ENCODE results near the gene PZP. TPM values are rescaled to one million over a fixed set of nuclear protein-coding genes. Genes with fewer than 3 reads are reported as not detected.
A peak's percentile ranks its signal among the peaks of the same experiment; 100 is the strongest.

Gene PZP
- total and polyA plus RNA-seq, 4 experiments from 2014 or later: 0.32 TPM; not detected in 3

DNA sequence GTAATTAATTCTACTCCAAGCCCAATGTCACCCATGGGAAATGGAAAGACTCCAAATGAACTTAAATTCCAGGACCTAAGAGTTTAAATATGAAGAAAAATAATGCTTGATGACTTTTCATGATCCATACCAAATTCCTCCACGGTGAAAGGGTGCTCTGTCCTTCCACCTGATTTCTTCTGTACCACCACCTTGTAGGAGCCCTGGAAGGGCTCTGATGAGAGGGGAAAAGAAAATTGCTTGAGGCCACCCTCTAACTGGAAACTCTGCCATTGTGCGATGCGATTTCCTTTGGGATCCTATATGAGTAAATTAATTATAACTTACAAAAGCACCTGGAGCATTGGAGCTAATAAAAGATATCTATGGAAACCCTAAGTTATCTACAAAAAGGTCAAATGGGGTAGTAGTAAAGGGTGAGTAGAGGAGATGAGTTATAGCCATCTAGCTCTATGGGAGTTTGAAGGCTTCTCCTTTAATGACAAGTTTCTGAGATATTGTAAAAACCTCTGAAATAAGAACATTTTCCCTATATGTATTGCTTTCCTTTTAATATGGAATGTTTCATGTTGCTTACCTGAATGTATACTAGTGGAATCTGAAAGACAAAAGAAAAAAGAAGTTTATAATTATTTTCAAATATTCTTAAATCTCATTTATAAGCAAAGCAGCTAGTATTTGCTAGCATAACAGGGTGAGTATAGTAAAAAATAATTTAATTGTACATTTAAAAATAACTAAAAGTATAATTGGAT, 98.3 kb downstream of the PZP start:
- ChIA-PET CTCF (ENCODE audit: partially characterized antibody) (no interaction called here), POLR2A (ENCODE audit: partially characterized antibody) (no interaction called here)
- no peaks in the 10 kb centered on the region for H3K27me3 Mint-ChIP-seq
- H3K36me3 ChIP-seq (ENCODE audit: insufficient read depth, low read length): no peaks in the 10 kb centered on the region
- peaks cover 1 to 11% (median 7%) of the 10 kb centered on the region in 4 donors for H3K4me1 Mint-ChIP-seq
- no peak overlapping the region for H3K27ac Mint-ChIP-seq
- no peak overlapping the region for H3K27ac ChIP-seq (ENCODE audit: low read depth, low read length)
- no peaks in the 10 kb centered on the region for H3K27me3 ChIP-seq (ENCODE audit: insufficient read depth, low read length)
- H3K4me3 Mint-ChIP-seq: no peak overlapping the region
- peaks cover 27 to 41% of the 10 kb centered on the region in 2 donors for H3K36me3 Mint-ChIP-seq
- H3K9me3 ChIP-seq (ENCODE audit: control insufficient read depth in 1 of 2, low read length in 2 of 2): no peaks in the 10 kb centered on the region
- H3K4me1 ChIP-seq (ENCODE audit: insufficient read depth, low read length): no peaks in the 10 kb centered on the region
- no peak for DNase-seq
- no peak overlapping the region for H3K4me3 ChIP-seq (ENCODE audit: low read length in 2 of 2)
- no peaks in the 10 kb centered on the region for H3K9me3 Mint-ChIP-seq
- intact Hi-C loops (cut with micrococcal nuclease): no loop called here

DNA sequence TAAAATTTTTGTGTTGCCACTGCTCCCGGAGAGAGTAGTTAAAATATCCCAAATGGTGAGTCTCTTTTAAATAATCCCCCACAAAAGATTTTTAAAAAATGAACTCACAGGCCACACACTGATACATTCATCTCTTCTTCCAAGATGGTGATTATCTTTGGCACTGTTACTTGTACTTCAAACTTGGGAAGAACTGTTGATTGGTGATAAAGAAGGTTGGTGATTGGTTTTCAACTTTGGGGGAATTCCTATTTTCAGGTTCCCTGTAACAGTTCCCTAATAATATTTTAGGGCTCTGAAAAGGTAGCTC, 99.0 kb downstream of the PZP start:
- DNase-seq: no peak
- Histone ChIP-seq H3K4me3 (ENCODE audit: low read length in 2 of 2) (no peak overlapping the region), H3K36me3 (ENCODE audit: insufficient read depth, low read length) (no peaks in the 10 kb centered on the region), H3K4me1 (ENCODE audit: insufficient read depth, low read length) (no peaks in the 10 kb centered on the region), H3K9me3 (ENCODE audit: control insufficient read depth in 1 of 2, low read length in 2 of 2) (no peaks in the 10 kb centered on the region), H3K27ac (ENCODE audit: low read depth, low read length) (no peak overlapping the region), H3K27me3 (ENCODE audit: insufficient read depth, low read length) (no peaks in the 10 kb centered on the region)
- Mint-ChIP-seq H3K9me3 (no peaks in the 10 kb centered on the region), H3K27me3 (no peaks in the 10 kb centered on the region), H3K4me1 (peaks cover 0 to 11% (median 7%) of the 10 kb centered on the region in 4 donors), H3K4me3 (no peak overlapping the region), H3K36me3 (peaks cover 27 to 41% of the 10 kb centered on the region in 2 donors), H3K27ac (peak overlapping the region in 1 of 7 donors; percentile 3)
- intact Hi-C loops (cut with micrococcal nuclease): no loop called here
- CTCF ChIA-PET (ENCODE audit: partially characterized antibody): no interaction called here
- POLR2A ChIA-PET (ENCODE audit: partially characterized antibody): no interaction called here

DNA sequence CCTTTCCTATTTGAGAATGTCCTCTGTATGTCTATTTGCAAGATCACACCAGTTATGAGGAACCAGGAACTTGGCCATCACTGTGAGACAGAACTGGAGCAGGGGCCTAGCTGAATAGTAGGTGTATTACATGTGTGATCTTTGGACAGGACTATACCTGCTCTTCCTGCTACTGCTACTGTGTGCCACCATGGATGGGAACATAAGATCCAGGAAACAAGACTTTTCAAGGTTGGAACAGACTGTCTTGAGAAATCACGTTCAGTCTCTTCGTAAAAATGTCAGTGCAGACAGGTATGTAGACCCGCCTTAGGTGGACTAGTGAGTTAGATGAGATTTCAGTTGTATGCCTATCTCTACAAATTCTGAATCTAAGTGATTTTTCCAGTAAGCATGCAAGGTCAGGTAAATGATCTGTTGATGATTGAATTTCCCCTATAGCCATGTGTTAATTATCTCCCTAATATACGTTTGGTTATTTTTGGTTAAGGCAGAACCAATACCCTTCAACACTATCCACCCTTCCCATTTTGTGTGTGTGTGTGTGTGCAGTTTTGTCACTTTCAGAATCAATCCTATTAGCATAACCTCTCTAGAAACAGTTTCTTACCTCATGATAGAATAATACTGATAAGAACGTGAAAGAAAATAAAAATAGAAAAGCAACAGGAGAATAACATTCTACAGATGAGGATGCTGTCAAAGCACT, 99.5 kb downstream of the PZP start:
- Histone ChIP-seq H3K9me3 (ENCODE audit: control insufficient read depth in 1 of 2, low read length in 2 of 2) (no peaks in the 10 kb centered on the region), H3K36me3 (ENCODE audit: insufficient read depth, low read length) (no peaks in the 10 kb centered on the region), H3K27me3 (ENCODE audit: insufficient read depth, low read length) (no peaks in the 10 kb centered on the region), H3K4me3 (ENCODE audit: low read length in 2 of 2) (no peak overlapping the region), H3K4me1 (ENCODE audit: insufficient read depth, low read length) (no peaks in the 10 kb centered on the region), H3K27ac (ENCODE audit: low read depth, low read length) (no peak overlapping the region)
- H3K36me3 Mint-ChIP-seq: peaks cover 27 to 41% of the 10 kb centered on the region in 2 donors
- H3K9me3 Mint-ChIP-seq: no peaks in the 10 kb centered on the region
- intact Hi-C loops (cut with micrococcal nuclease): no loop called here
- H3K4me1 Mint-ChIP-seq: peaks cover 0 to 11% (median 7%) of the 10 kb centered on the region in 4 donors
- H3K4me3 Mint-ChIP-seq: no peak overlapping the region
- POLR2A ChIA-PET (ENCODE audit: partially characterized antibody): no interaction called here
- no peak for DNase-seq
- CTCF ChIA-PET (ENCODE audit: partially characterized antibody): no interaction called here
- no peak overlapping the region for H3K27ac Mint-ChIP-seq
- H3K27me3 Mint-ChIP-seq: no peaks in the 10 kb centered on the region

DNA sequence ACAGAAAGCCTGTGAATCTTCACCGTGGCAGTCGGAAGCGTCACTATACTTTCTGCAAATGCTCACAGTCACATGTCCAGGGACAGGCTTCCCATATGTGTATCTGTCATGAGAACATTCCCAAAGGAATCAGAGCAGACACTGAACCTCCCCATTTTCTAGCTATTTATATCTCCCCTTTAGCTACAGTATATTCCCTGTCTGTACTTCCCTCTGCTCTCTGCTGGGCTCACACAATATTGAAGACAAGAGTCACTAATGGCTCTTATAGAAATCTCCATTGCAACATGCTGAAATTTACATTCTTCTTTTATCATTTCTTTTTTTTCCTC, 100.7 kb downstream of the PZP start:
- no peak overlapping the region for H3K4me3 Mint-ChIP-seq

DNA sequence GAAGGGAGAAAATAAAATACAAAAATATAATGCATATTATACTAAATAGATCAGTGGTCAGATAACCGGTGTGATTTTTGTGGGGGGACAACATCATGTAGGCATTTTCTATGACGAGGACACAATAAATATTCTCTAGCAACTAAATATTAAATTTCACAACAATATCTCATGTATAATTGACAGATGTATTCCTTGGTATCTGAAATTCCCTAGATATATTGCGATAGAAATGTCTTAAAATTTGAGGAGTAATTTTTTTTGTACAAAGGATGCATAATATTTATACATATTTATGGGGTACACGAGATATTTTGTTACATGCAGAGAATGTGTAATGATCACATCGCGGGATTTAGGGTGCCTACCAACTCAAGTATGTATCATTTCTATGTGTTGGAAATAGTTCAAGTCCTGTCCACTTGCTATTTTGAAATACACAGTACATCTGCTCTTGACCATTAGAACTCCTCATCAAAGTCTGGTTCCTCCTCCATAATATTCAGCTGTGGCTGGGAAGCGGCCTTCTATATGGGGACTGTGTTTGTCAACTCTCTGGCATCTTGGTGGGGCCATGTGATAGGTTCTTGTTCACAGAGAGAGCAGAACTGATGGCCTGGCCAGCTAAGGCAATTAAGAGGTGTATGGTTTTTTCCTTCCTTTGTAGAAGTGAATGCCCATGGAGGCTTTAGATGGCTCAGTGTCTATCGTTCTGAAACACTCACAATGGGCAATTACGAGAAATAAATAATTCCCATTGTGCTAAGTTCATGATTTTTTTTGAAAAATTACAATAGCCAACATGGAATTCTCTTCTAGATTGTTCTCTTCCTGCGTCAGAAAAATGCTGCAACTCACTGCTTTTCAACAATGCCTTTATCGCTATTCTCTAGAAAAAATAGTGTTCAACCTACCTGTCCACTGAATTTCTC, 101.3 kb downstream of the PZP start:
- H3K36me3 Mint-ChIP-seq: peaks cover 17 to 34% of the 10 kb centered on the region in 2 donors
- no peaks in the 10 kb centered on the region for H3K4me1 ChIP-seq (ENCODE audit: insufficient read depth, low read length)
- DNase-seq: no peak
- no peaks in the 10 kb centered on the region for H3K27me3 Mint-ChIP-seq
- H3K27ac Mint-ChIP-seq: no peak overlapping the region
- H3K36me3 ChIP-seq (ENCODE audit: insufficient read depth, low read length): no peaks in the 10 kb centered on the region
- ChIA-PET CTCF (ENCODE audit: partially characterized antibody) (no interaction called here), POLR2A (ENCODE audit: partially characterized antibody) (no interaction called here)
- H3K27ac ChIP-seq (ENCODE audit: low read depth, low read length): no peak overlapping the region
- H3K27me3 ChIP-seq (ENCODE audit: insufficient read depth, low read length): no peaks in the 10 kb centered on the region
- intact Hi-C loops (cut with micrococcal nuclease): no loop called here
- H3K4me1 Mint-ChIP-seq: peaks cover 0 to 9% (median 5%) of the 10 kb centered on the region in 4 donors
- no peaks in the 10 kb centered on the region for H3K9me3 Mint-ChIP-seq
- H3K9me3 ChIP-seq (ENCODE audit: control insufficient read depth in 1 of 2, low read length in 2 of 2): no peaks in the 10 kb centered on the region
- H3K4me3 Mint-ChIP-seq: no peak overlapping the region
- no peak overlapping the region for H3K4me3 ChIP-seq (ENCODE audit: low read length in 2 of 2)

More for the DNA sequence above, 100.7 kb downstream of the PZP start:
- no peaks in the 10 kb centered on the region for H3K9me3 ChIP-seq (ENCODE audit: control insufficient read depth in 1 of 2, low read length in 2 of 2)
- intact Hi-C loops (cut with micrococcal nuclease): no loop called here
- H3K36me3 ChIP-seq (ENCODE audit: insufficient read depth, low read length): no peaks in the 10 kb centered on the region
- ChIA-PET POLR2A (ENCODE audit: partially characterized antibody) (no interaction called here), CTCF (ENCODE audit: partially characterized antibody) (no interaction called here)
- Mint-ChIP-seq H3K9me3 (no peaks in the 10 kb centered on the region), H3K36me3 (peaks cover 20 to 33% of the 10 kb centered on the region in 2 donors), H3K27ac (peak overlapping the region in 1 of 7 donors; percentile 11), H3K4me1 (peaks cover 0 to 9% (median 6%) of the 10 kb centered on the region in 4 donors), H3K27me3 (no peaks in the 10 kb centered on the region)
- no peaks in the 10 kb centered on the region for H3K27me3 ChIP-seq (ENCODE audit: insufficient read depth, low read length)
- H3K4me3 ChIP-seq (ENCODE audit: low read length in 2 of 2): no peak overlapping the region
- H3K27ac ChIP-seq (ENCODE audit: low read depth, low read length): no peak overlapping the region
- no peaks in the 10 kb centered on the region for H3K4me1 ChIP-seq (ENCODE audit: insufficient read depth, low read length)
- DNase-seq: no peak

DNA sequence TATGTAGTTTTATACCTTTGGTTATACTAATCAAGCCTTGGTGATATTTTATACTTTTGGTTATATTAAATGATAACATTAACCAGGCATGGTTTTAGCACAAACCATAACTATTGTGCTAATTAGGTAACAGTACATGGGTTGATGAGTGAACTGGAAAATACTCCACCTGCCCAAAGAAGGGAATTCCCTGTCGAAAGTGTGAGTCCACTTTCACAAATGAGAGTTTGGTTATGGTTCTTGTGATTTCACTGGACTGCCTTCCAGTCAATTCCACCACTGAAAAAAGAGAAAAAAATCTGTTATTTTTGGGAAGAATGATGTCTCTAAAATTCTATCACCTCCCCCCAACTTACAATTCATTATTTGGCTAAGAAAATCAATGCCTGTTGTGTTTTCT, 102.1 kb downstream of the PZP start:
- H3K4me1 ChIP-seq (ENCODE audit: insufficient read depth, low read length): no peaks in the 10 kb centered on the region
- ChIA-PET POLR2A (ENCODE audit: partially characterized antibody) (no interaction called here), CTCF (ENCODE audit: partially characterized antibody) (no interaction called here)
- H3K36me3 Mint-ChIP-seq: peaks cover 16 to 33% of the 10 kb centered on the region in 2 donors
- H3K9me3 Mint-ChIP-seq: no peaks in the 10 kb centered on the region
- no peaks in the 10 kb centered on the region for H3K36me3 ChIP-seq (ENCODE audit: insufficient read depth, low read length)
- no peaks in the 10 kb centered on the region for H3K27me3 Mint-ChIP-seq
- no peak overlapping the region for H3K27ac Mint-ChIP-seq
- intact Hi-C loops (cut with micrococcal nuclease): no loop called here
- H3K27me3 ChIP-seq (ENCODE audit: insufficient read depth, low read length): no peaks in the 10 kb centered on the region
- DNase-seq: no peak
- no peak overlapping the region for H3K4me3 ChIP-seq (ENCODE audit: low read length in 2 of 2)
- peaks cover 1 to 4% (median 3%) of the 10 kb centered on the region in 4 donors for H3K4me1 Mint-ChIP-seq
- H3K27ac ChIP-seq (ENCODE audit: low read depth, low read length): no peak overlapping the region
- H3K4me3 Mint-ChIP-seq: no peak overlapping the region
- no peaks in the 10 kb centered on the region for H3K9me3 ChIP-seq (ENCODE audit: control insufficient read depth in 1 of 2, low read length in 2 of 2)

DNA sequence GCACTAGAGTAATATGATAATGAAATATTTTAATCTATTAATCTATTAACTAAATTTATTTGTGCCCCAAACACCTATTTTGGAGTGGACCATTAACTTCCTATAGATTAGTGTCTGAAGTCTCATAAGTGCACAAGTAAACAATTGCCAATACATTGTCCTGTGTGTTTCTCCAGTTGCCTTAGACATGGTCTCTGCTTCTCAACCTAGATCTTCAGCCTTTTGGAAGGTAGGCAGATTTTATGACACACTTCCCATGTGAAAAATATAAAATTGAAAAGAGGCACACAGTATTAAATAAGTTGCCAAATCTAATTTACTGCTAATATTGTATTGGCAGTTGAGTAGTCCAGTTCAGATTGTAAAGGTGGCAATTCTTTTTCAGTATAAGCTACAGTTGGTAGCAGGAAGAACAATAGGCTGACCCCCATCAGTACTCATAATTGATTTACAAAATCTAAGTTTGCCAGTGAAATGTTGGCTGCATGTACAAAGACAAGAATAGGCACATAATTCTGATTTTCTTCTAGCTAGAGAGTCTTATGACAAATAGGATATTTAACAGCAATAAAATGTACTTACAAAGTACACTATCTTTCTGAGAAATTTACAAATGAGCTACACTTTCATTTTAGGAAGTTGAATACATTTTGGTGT, 103.3 kb downstream of the PZP start:
- POLR2A ChIA-PET (ENCODE audit: partially characterized antibody): no interaction called here
- H3K27ac Mint-ChIP-seq: no peak overlapping the region
- Histone ChIP-seq H3K36me3 (ENCODE audit: insufficient read depth, low read length) (no peaks in the 10 kb centered on the region), H3K9me3 (ENCODE audit: control insufficient read depth in 1 of 2, low read length in 2 of 2) (no peaks in the 10 kb centered on the region), H3K4me3 (ENCODE audit: low read length in 2 of 2) (no peak overlapping the region), H3K27ac (ENCODE audit: low read depth, low read length) (no peak overlapping the region), H3K4me1 (ENCODE audit: insufficient read depth, low read length) (no peaks in the 10 kb centered on the region), H3K27me3 (ENCODE audit: insufficient read depth, low read length) (no peaks in the 10 kb centered on the region)
- CTCF ChIA-PET (ENCODE audit: partially characterized antibody): no interaction called here
- H3K9me3 Mint-ChIP-seq: no peaks in the 10 kb centered on the region
- no peak overlapping the region for H3K4me3 Mint-ChIP-seq
- peaks cover 18 to 37% of the 10 kb centered on the region in 2 donors for H3K36me3 Mint-ChIP-seq
- no peak for DNase-seq
- H3K27me3 Mint-ChIP-seq: no peaks in the 10 kb centered on the region
- intact Hi-C loops (cut with micrococcal nuclease): no loop called here
- H3K4me1 Mint-ChIP-seq: peaks cover 1 to 5% (median 3%) of the 10 kb centered on the region in 4 donors

Data from CD4-positive, alpha-beta memory T cell (primary cell).